ENCODE data around the gene TM7SF3.

Gene TM7SF3

GRCh38 chr12:27008081-27008480 lies 6.1 kb downstream of the TM7SF3 start:
- POLR2A ChIA-PET = no interaction called here
- TF ChIP-seq CTCF (IDR thresholded peaks at IDR 0.05; ENCODE audit: control extremely low read depth, extremely low read depth, low read depth, missing control alignments) = no peak
- no peak for DNase-seq (ENCODE audit: extremely low spot score)
- CTCF ChIA-PET = interaction anchor here (1.1 kb wide), 1 partner anchor 116 kb away, joined by 3 read pairs; no protein-coding TSS in a partner anchor

- ChIA-PET POLR2A (no interaction called here), CTCF (interaction anchor here (1.2 kb wide), 1 partner anchor 18 kb away, joined by 3 read pairs; no protein-coding TSS in a partner anchor)
- no peak for TF ChIP-seq CTCF (IDR thresholded peaks at IDR 0.05; ENCODE audit: control extremely low read depth, extremely low read depth, low read depth, missing control alignments)
- no peak for DNase-seq (ENCODE audit: extremely low spot score)
These were observed 7.3 kb downstream of the TM7SF3 start for GRCh38 chr12:27006797-27007467.

GRCh38 chr12:27005495-27005894 lies 8.7 kb downstream of the TM7SF3 start:
- ChIA-PET POLR2A (no interaction called here), CTCF (no interaction called here)
- DNase-seq (ENCODE audit: extremely low spot score) = no peak
- no peak for TF ChIP-seq CTCF (IDR thresholded peaks at IDR 0.05; ENCODE audit: control extremely low read depth, extremely low read depth, low read depth, missing control alignments)

GRCh38 chr12:27003421-27004381 lies 10.5 kb downstream of the TM7SF3 start:
- no peak for DNase-seq (ENCODE audit: extremely low spot score)
- no peak for TF ChIP-seq CTCF (IDR thresholded peaks at IDR 0.05; ENCODE audit: control extremely low read depth, extremely low read depth, low read depth, missing control alignments)
- POLR2A ChIA-PET = no interaction called here
- CTCF ChIA-PET = interaction anchor here (1.6 to 4.7 kb wide), 3 partner anchors 10 to 28 kb away, joined by 4 to 57 read pairs (median 5); partner anchors contain the start of gene TM7SF3

- CTCF ChIA-PET = interaction anchor here (1.6 to 4.7 kb wide), 4 partner anchors 11 to 26 kb away, joined by 4 to 57 read pairs (median 4); partner anchors contain the start of gene TM7SF3
- no peak for DNase-seq (ENCODE audit: extremely low spot score)
- POLR2A ChIA-PET = no interaction called here
- no peak for TF ChIP-seq CTCF (IDR thresholded peaks at IDR 0.05; ENCODE audit: control extremely low read depth, extremely low read depth, low read depth, missing control alignments)
These were observed 12.0 kb downstream of the TM7SF3 start for GRCh38 chr12:27002141-27002540.

- POLR2A ChIA-PET = interaction anchor here (0.6 kb wide), 1 partner anchor 319 kb away, joined by 6 read pairs; no protein-coding TSS in a partner anchor
- CTCF ChIA-PET = interaction anchor here (1.2 to 4.7 kb wide), 4 partner anchors 9 to 117 kb away, joined by 4 to 57 read pairs (median 6); partner anchors contain the start of gene TM7SF3
- DNase-seq (ENCODE audit: extremely low spot score) = no peak
- TF ChIP-seq CTCF (IDR thresholded peaks at IDR 0.05; ENCODE audit: control extremely low read depth, extremely low read depth, low read depth, missing control alignments) = no peak
These were observed 12.5 kb downstream of the TM7SF3 start for GRCh38 chr12:27001663-27002062.

All from GM10248 (cell line).